Measurements from ENCODE around the gene BLM. TPM values are rescaled to one million over a fixed set of nuclear protein-coding genes. Genes with fewer than 3 reads are reported as not detected.
A peak's percentile ranks its signal among the peaks of the same experiment; 100 is the strongest.

BLM gene
- total and polyA plus RNA-seq, 10 of the 15 experiments (the other 5 are each of a cell fraction or from before 2014, with no cell fraction given): 23.0 to 68.4 (median 43.9) TPM

DNA sequence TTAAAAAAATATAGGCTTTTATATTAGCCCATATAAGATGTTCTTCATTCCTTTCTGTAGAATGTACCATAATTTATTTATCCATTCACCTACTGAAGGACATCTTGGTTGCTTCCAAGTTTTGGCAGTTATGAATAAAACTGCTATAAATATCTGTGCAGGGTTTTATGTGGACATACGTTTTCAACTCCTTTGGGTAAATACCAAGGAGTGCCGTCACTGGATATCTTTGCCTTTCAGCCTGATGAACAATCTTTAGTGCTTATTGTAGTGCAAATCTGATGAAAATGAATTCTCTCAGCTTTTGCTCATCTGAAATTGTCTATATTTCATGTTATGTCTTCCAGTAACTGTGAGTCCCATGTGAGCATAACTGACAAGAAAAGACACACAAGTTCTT lies 26.6 kb upstream of the BLM start:
- POLR2A ChIA-PET: interaction anchor here (1.5 to 5.2 kb wide), 3 partner anchors 27 to 41 kb away, joined by 6 to 23 read pairs (median 7); no protein-coding TSS in a partner anchor
- no peaks in the 10 kb centered on the region; the same call in 2 of the 3 replicates for H3K9me3 ChIP-seq (replicated peaks; ENCODE audit: control insufficient read depth, insufficient read depth, low read length)
- CTCF ChIA-PET: interaction anchor here (0.7 to 8.6 kb wide), 5 partner anchors 25 to 241 kb away, joined by 3 to 112 read pairs (median 13); partner anchors contain the start of gene HDDC3
- H3K4me3 ChIP-seq: no peak overlapping the region
- no peaks in the 10 kb centered on the region for H3K79me2 ChIP-seq (ENCODE audit: control insufficient read depth, insufficient read depth, low read length)
- H3K36me3 ChIP-seq (ENCODE audit: control insufficient read depth in 2 of 2, insufficient read depth in 2 of 2, low read length in 1 of 2): no peaks in the 10 kb centered on the region
- SMC1A ChIA-PET (ENCODE audit: uncharacterized antibody, unreplicated experiment): interaction anchor here (1.0 to 3.3 kb wide), 3 partner anchors 14 to 42 kb away, joined by 3 to 39 read pairs (median 7); no protein-coding TSS in a partner anchor
- no peak for FAIRE-seq
- H4K20me1 ChIP-seq (ENCODE audit: control insufficient read depth, insufficient read depth): no peaks in the 10 kb centered on the region
- H3K4me2 ChIP-seq (ENCODE audit: control insufficient read depth, insufficient read depth): no peak overlapping the region
- no peak overlapping the region for H2AFZ ChIP-seq (ENCODE audit: control insufficient read depth, low read depth, low read length)
- H3K4me1 ChIP-seq (ENCODE audit: control insufficient read depth, insufficient read depth, low read length): peaks cover 50% of the 10 kb centered on the region
- H3K27ac ChIP-seq (ENCODE audit: control insufficient read depth, insufficient read depth): peak overlapping the region; percentile 99; the same call in 1 of the 2 replicates
- RAD21 ChIA-PET (ENCODE audit: unreplicated experiment): interaction anchor here (1.3 to 2.6 kb wide), 3 partner anchors 11 to 40 kb away, joined by 3 to 15 read pairs (median 6); no protein-coding TSS in a partner anchor
- ATAC-seq: no peak
- in situ Hi-C loops (cut with MboI) (loop anchor here (5.0 kb wide), 1 partner anchor 33 kb away; no protein-coding TSS in a partner anchor), intact Hi-C loops (cut with micrococcal nuclease; ENCODE audit: unreplicated experiment) (loop anchor here (5.0 to 10.0 kb wide), 3 partner anchors 93 to 366 kb away; partner anchors contain the start of gene CRTC3)
- no peaks in the 10 kb centered on the region for H3K27me3 ChIP-seq (replicated peaks in 1 of 2; ENCODE audit: control insufficient read depth in 2 of 2, insufficient read depth in 2 of 2, low read length in 1 of 2)
- WGBS (ENCODE audit: insufficient coverage, insufficient replicate concordance, low lambda C conversion rate, missing lambda C conversion rate): 66% methylated on average over 2 of the region's 2 CpGs
- DNase-seq (ENCODE audit: low read depth, low spot score): no peak
- TF ChIP-seq ZNF207 (IDR thresholded peaks at IDR 0.05; ENCODE audit: borderline replicate concordance): no peak
- TF ChIP-seq, protein P1, sequence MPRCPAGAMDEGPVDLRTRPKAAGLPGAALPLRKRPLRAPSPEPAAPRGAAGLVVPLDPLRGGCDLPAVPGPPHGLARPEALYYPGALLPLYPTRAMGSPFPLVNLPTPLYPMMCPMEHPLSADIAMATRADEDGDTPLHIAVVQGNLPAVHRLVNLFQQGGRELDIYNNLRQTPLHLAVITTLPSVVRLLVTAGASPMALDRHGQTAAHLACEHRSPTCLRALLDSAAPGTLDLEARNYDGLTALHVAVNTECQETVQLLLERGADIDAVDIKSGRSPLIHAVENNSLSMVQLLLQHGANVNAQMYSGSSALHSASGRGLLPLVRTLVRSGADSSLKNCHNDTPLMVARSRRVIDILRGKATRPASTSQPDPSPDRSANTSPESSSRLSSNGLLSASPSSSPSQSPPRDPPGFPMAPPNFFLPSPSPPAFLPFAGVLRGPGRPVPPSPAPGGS (IDR thresholded peaks at IDR 0.05; ENCODE audit: borderline replicate concordance, insufficient read depth, low read depth, low read length, poor library complexity, severe bottlenecking): no peak
- TF ChIP-seq ESRRA (IDR thresholded peaks at IDR 0.05; ENCODE audit: low read length): no peak
- TF ChIP-seq CHD2 (IDR thresholded peaks at IDR 0.05; ENCODE audit: borderline replicate concordance, low read depth, low read length): no peak
- TF ChIP-seq, protein P2, sequence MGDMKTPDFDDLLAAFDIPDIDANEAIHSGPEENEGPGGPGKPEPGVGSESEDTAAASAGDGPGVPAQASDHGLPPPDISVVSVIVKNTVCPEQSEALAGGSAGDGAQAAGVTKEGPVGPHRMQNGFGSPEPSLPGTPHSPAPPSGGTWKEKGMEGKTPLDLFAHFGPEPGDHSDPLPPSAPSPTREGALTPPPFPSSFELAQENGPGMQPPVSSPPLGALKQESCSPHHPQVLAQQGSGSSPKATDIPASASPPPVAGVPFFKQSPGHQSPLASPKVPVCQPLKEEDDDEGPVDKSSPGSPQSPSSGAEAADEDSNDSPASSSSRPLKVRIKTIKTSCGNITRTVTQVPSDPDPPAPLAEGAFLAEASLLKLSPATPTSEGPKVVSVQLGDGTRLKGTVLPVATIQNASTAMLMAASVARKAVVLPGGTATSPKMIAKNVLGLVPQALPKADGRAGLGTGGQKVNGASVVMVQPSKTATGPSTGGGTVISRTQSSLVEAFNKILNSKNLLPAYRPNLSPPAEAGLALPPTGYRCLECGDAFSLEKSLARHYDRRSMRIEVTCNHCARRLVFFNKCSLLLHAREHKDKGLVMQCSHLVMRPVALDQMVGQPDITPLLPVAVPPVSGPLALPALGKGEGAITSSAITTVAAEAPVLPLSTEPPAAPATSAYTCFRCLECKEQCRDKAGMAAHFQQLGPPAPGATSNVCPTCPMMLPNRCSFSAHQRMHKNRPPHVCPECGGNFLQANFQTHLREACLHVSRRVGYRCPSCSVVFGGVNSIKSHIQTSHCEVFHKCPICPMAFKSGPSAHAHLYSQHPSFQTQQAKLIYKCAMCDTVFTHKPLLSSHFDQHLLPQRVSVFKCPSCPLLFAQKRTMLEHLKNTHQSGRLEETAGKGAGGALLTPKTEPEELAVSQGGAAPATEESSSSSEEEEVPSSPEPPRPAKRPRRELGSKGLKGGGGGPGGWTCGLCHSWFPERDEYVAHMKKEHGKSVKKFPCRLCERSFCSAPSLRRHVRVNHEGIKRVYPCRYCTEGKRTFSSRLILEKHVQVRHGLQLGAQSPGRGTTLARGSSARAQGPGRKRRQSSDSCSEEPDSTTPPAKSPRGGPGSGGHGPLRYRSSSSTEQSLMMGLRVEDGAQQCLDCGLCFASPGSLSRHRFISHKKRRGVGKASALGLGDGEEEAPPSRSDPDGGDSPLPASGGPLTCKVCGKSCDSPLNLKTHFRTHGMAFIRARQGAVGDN (IDR thresholded peaks at IDR 0.05): no peak
- no peak for TF ChIP-seq EP300 (IDR thresholded peaks at IDR 0.05; ENCODE audit: borderline replicate concordance in 1 of 2, control insufficient read depth in 1 of 2, low read depth in 2 of 2, low read length in 2 of 2)
- no peak for TF ChIP-seq TCF3 (IDR thresholded peaks at IDR 0.05; ENCODE audit: borderline replicate concordance, insufficient read depth, low read depth, low read length)
- TF ChIP-seq RCOR1 (conservative IDR thresholded peaks at IDR 0.05; ENCODE audit: low read depth, low read length): no peak
- no peak for TF ChIP-seq CBFB (IDR thresholded peaks at IDR 0.05; ENCODE audit: low read depth)
- no peak for TF ChIP-seq RB1 (IDR thresholded peaks at IDR 0.05; ENCODE audit: borderline replicate concordance)
- no peak for TF ChIP-seq TCF12 (IDR thresholded peaks at IDR 0.05; ENCODE audit: low read depth, low read length)
- TF ChIP-seq TCF7 (IDR thresholded peaks at IDR 0.05; ENCODE audit: borderline replicate concordance): no peak
- TF ChIP-seq IKZF2 (IDR thresholded peaks at IDR 0.05): no peak
- TF ChIP-seq, protein P3, sequence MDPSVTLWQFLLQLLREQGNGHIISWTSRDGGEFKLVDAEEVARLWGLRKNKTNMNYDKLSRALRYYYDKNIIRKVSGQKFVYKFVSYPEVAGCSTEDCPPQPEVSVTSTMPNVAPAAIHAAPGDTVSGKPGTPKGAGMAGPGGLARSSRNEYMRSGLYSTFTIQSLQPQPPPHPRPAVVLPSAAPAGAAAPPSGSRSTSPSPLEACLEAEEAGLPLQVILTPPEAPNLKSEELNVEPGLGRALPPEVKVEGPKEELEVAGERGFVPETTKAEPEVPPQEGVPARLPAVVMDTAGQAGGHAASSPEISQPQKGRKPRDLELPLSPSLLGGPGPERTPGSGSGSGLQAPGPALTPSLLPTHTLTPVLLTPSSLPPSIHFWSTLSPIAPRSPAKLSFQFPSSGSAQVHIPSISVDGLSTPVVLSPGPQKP (IDR thresholded peaks at IDR 0.05; ENCODE audit: low read depth, low read length): no peak
- no peak overlapping the region for H3K9ac ChIP-seq (ENCODE audit: control insufficient read depth, insufficient read depth, low read length)
- no TSS peak for BruUV-seq (replicated peaks)

Data from GM12878 (cell line).